Left ventricle myocardium superior (tissue), 1 donor: Measurements from ENCODE around the gene ODF2. TPM values are rescaled to one million over a fixed set of nuclear protein-coding genes. Genes with fewer than 3 reads are reported as not detected.
"Not testable (repeated sequence)": the region's sequence is repeated elsewhere in the genome, so short reads cannot be mapped to it uniquely, and the experiment has no call there.

ENCODE experiments used
- ATAC-seq: fragments of 200-7000 bp; cut with Tn5 transposase; one replicate; pipeline ENCODE4 v1.9.1; 2020; ENCODE audit warnings: mild to moderate bottlenecking, moderate library complexity
- DNase-seq: peaks from one replicate; pipeline ENCODE4 v3.0.0-alpha.2; 2020
- intact Hi-C: fragments of 100-400 bp; cut with micrococcal nuclease; formaldehyde crosslinking; loops from one replicate; pipeline ENCODE4 v1.11.0; 2022
- total RNA-seq: library from RNA; stranded (reverse); fragmentation: NEBNext Ultra II Directional; extraction: Animal tissue kit (Norgen Biotek cat#: 25700); gene quantifications from one replicate; pipeline ENCODE4 v1.2.1, GENCODE V29; 2021
- donor health status: DM: no; HTN: yes; CAD: no; lungs with severe emphysema.

Gene ODF2
- total RNA-seq, 1 donor from 2014 or later, result 15.3 TPM

DNA sequence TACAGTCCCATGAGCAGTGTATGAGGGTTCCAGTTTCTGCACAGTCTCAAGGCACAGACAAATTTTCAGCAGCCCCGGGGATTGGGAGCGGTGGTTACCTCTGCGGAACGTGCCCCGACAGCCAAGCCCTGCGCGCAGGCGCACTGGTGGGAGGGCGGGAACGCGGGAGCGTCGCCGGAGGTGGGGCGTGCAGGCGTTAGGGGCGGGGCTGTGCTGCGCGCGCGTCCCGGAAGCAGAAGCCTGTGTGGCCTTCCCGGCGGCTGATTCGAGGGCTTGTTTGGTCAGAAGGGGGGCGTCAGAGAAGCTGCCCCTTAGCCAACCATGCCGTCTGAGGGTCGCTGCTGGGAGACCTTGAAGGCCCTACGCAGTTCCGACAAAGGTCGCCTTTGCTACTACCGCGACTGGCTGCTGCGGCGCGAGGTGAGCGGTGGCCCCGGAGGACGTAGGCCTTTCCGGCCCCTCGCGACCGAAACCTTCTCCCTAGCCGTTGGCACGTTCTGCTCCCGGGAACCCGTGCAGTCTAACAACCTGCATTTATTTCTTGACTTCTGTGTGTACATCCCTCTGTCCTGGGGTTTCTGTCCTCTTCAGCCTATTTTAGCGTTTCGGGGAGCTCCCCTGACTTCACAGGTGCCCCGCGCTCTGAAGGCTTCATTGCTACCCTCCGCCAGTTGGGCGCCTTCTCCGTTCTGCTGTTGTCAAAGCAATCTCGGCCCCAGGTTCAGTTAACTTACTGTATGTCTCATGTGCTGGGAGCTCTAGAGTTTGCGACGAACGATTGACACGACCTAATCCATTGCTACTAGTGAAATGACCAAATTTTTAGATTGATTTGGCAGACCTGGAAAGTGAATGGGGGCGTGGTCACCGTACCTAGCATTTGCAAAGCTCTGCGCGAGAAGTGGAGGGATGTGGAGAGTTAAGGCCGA is 48.9 kb downstream of the ODF2 start, which contains the start of gene GLE1:
GLE1 (plus strand) TSS at position 235 of the 929 bp plus-strand sequence; CDS start at position 322, 87 bp downstream.
- ATAC-seq (peak; percentile 100), DNase-seq (peak; percentile 99)
- intact Hi-C loops, result no loop called here

- no peak for ATAC-seq
- intact Hi-C loops, result no loop called here
- DNase-seq, result no peak
Observed at GRCh38 chr9:128505414-128505765, 49.6 kb downstream of the ODF2 start.

DNA sequence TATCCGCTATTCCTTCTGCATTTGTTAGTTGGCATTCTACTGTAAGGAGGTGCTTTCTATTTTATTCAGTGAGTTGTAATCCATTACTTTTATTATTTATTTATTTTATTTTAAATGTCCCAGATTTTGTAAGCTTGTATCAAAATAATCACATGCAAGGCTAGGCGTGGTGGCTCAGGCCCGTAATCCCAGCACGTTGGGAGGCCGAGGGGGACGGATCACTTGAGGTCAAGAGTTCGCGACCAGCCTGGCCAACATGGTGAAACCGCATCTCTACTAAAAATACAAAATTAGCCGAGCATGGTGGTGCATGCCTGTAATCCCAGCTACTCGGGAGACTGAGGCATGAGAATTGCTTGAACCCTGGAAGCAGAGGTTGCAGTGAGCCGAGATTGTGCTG is 50.1 kb downstream of the ODF2 start:
- intact Hi-C loops, ATAC-seq: not testable (repeated sequence)

GRCh38 chr9:128512820-128513219 is 57.0 kb downstream of the ODF2 start:
- DNase-seq (no peak), ATAC-seq (no peak)
- intact Hi-C loops, result no loop called here

More for the DNA sequence above, 50.1 kb downstream of the ODF2 start:
- DNase-seq, result not testable (repeated sequence)

DNA sequence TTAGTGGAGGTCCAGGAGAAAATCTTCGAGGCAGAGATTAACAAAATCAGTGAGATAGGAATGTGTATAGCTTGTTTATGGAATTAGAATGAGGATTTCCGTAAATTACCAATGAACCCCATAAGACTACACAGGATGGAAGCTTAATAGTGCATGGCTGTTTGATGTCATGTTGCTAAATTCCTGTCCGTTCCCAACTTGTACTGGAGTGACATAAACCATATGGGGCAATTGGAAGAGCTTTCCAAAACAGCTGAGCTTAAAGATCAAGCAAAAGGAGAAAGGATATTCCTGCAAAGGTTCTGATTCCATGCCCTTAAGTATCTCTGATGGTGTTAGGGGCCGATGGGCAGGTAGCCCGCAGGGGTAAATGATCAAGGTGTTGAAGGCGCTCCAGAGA is 66.2 kb downstream of the ODF2 start:
- no peak for DNase-seq
- intact Hi-C loops, result no loop called here
- ATAC-seq, result no peak

DNA sequence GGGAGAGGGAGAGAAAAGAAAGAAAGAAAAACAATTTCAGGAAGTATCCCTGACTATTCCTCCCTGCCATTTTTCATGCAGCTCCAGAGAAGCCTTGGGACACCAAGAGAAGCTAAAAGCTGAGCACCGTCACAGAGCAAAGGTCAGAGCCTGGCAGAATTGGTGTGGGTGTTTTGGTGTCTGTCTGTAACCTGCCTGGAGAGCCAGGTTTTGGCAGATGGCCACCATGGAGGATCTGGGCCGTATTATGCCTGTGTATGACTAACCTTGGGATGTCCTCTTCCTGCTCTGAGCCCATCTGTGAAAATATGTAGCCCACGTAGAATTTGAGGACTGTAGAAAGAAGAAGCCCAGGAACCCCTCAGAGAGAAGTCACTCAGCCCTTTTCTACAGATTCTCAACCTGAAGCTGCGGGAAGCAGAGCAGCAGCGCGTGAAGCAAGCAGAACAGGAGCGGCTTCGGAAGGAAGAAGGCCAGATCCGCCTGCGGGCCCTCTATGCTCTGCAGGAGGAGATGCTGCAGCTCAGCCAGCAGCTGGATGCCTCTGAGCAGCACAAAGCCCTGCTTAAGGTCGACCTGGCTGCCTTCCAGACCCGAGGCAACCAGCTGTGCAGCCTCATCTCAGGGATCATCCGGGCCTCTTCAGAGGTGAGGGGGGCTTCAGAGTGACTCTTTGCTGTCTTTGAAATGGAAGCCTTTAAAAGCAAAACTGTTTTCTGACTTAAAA is 67.6 kb downstream of the ODF2 start:
- intact Hi-C loops, result no loop called here
- ATAC-seq, result peak; percentile 54
- peak; percentile 70 for DNase-seq

- no peak for ATAC-seq
- no peak for DNase-seq
- intact Hi-C loops, result no loop called here
Observed at GRCh38 chr9:128526720-128527119, 70.9 kb downstream of the ODF2 start.

- no peak for ATAC-seq
- no peak for DNase-seq
- intact Hi-C loops, result no loop called here
Observed at GRCh38 chr9:128528445-128529160, 72.8 kb downstream of the ODF2 start.

DNA sequence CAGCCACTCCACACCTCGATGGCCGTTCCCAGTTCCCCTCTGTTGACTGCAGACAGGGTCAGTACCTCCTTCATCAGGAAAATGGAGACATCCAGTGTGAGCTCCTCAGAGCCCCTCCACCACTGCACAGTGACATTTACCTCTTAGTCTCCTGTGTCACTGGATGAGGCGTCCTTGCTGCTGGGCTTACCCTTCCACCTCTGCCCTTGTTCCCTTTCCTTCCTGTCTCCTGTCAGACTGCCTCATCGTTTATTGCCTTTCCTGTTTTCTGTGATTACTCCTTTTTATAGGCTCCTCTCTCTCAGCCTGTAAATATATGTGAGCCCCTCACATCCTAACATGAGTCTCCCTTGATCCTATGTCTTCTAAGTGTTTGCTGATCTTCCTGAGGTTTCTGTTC is 73.4 kb downstream of the ODF2 start:
- DNase-seq (no peak), ATAC-seq (no peak)
- intact Hi-C loops, result no loop called here

DNA sequence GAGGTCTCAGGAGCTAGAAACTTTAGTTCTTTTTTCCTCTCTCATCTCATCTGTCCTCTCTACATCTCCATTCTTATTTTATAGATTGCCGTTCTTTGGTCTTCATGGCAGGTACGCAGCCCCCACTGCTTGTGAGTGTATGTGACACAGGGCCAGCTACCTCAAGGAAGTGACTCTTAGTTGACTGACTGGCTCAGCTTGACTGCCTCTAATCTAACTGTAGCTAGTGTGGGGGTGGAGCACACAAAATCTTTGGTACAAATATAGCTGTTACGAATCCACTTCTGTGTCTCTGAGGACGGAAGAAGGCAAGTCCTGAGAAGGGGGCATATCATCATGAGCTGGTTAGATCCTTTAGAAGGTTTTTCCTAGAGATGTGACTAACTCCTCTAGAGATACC is 76.8 kb downstream of the ODF2 start:
- intact Hi-C loops, result no loop called here
- DNase-seq, result no peak
- ATAC-seq, result no peak

- DNase-seq, result no peak
- ATAC-seq, result peak; percentile 56
- intact Hi-C loops, result no loop called here
Observed at GRCh38 chr9:128540634-128541360, 85.0 kb downstream of the ODF2 start.

DNA sequence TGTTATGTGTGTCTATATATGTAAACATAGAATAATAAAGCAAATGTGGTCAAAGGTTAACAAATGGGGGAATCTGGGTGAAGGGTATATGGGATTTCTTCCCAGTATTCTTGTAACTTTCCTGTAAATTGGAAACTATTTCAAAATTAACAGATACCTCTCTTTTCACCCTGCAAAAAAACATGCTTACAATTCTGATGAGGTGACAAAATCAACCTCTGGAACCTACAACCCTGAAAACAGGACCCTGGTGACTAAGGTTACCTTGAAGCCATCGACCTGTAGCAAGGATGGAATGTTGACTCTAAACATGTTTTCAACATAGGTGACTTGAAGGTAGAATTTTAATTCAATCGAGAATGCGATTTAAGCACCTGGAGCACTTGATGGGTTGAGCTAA is 90.7 kb downstream of the ODF2 start:
- no peak for ATAC-seq
- intact Hi-C loops, result no loop called here
- DNase-seq, result no peak

- intact Hi-C loops, result no loop called here
- ATAC-seq, result no peak
- DNase-seq, result no peak
Observed at GRCh38 chr9:128548876-128549275, 93.1 kb downstream of the ODF2 start.

DNA sequence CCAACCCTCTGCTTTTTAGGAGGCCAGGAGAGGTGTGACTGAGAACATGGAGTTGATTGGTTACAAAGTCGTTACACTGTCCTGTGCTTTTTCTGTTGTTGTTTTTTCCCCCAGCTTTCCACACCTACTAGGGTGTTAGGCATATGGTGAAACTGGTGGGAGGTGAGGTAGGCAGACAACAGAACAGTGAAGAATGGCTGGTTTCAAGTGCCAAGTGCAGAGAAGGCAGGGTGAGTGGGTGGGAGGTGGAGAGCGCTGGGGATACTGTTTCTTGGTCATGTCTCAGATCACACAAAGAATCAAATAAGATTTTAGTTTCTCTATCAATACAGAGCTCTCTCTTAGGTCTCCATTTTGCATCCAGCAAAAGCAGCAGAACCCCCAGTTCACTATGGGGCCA is 94.4 kb downstream of the ODF2 start:
- intact Hi-C loops, result no loop called here
- ATAC-seq (no peak), DNase-seq (no peak)

Other genes with a start within 250 kb of the ODF2 start
- 83.5 TPM for gene GOLGA2, start 180.0 kb upstream of the ODF2 start, total RNA-seq
- 16.2 TPM for gene SWI5, start 179.7 kb upstream of the ODF2 start, total RNA-seq
- 41.4 TPM for gene TRUB2, start 133.6 kb upstream of the ODF2 start, total RNA-seq
- gene COQ4, start 133.2 kb upstream of the ODF2 start, total RNA-seq, result 30.7 TPM
- 19.4 TPM for gene SLC27A4, start 115.5 kb upstream of the ODF2 start, total RNA-seq
- gene URM1, start 84.6 kb upstream of the ODF2 start, total RNA-seq, result 51.6 TPM
- gene CERCAM, start 35.1 kb upstream of the ODF2 start, total RNA-seq, result 7.0 TPM
- 20.6 TPM for gene GLE1, start 48.7 kb downstream of the ODF2 start, total RNA-seq
- 244 TPM for gene SPTAN1, start 96.6 kb downstream of the ODF2 start, total RNA-seq
- 36.8 TPM for gene DYNC2I2, start 200.8 kb downstream of the ODF2 start, total RNA-seq
- 201 TPM for gene SET, start 233.2 kb downstream of the ODF2 start, total RNA-seq
- 5.9 TPM for gene PKN3, start 246.5 kb downstream of the ODF2 start, total RNA-seq